HepG2 (cell line): ENCODE measurements around the gene MAVS. TPM values are rescaled to one million over a fixed set of nuclear protein-coding genes. Genes with fewer than 3 reads are reported as not detected.

Experiments used
- ARNT ChIP-seq: fragments of 450-650 bp; IDR thresholded peaks from 2 replicates; pipeline ENCODE4 v1.6.1; 2017
- BRD4 ChIP-seq: sonication (generic); formaldehyde crosslinking; IDR thresholded peaks from 2 replicates; pipeline ENCODE4 v1.4.0; 2020; ENCODE audit warnings: missing genetic modification reagents
- DPF2 ChIP-seq: sonication (generic); formaldehyde crosslinking; IDR thresholded peaks from 2 replicates; pipeline ENCODE4 v1.4.0; 2020; ENCODE audit warnings: mild to moderate bottlenecking, low read depth, missing genetic modification reagents, borderline replicate concordance
- HOXD1 ChIP-seq: sonication (generic); formaldehyde crosslinking; IDR thresholded peaks from 2 replicates; pipeline ENCODE4 v1.5.0; 2020; ENCODE audit warnings: missing genetic modification reagents
- SMAD9 ChIP-seq: sonication (generic); formaldehyde crosslinking; IDR thresholded peaks from 2 replicates; pipeline ENCODE4 v1.5.1; 2020; ENCODE audit warnings: mild to moderate bottlenecking, missing genetic modification reagents
- SP2 ChIP-seq: sonication (generic); formaldehyde crosslinking; IDR thresholded peaks from 2 replicates; pipeline ENCODE4 v1.5.1; 2020; ENCODE audit warnings: mild to moderate bottlenecking, missing genetic modification reagents
- SUZ12 ChIP-seq: fragments of 150-350 bp; IDR thresholded peaks from 2 replicates; pipeline ENCODE4 v1.6.1; 2014; ENCODE audit warnings: low read depth, low read length
- TGIF2 ChIP-seq: IDR thresholded peaks from 2 replicates; pipeline ENCODE4 v1.6.1; 2016; ENCODE audit warnings: control low read depth, missing compliant biosample characterization
- TOPORS ChIP-seq: sonication (generic); formaldehyde crosslinking; IDR thresholded peaks from 2 replicates; pipeline ENCODE4 v1.8.0; 2023; ENCODE audit warnings: mild to moderate bottlenecking, missing genetic modification reagents
- ZBTB8A ChIP-seq: sonication (generic); formaldehyde crosslinking; IDR thresholded peaks from 2 replicates; pipeline ENCODE4 v1.4.0; 2020; ENCODE audit warnings: mild to moderate bottlenecking, low read depth, missing genetic modification reagents, borderline replicate concordance
- ZNF557 ChIP-seq: sonication (generic); formaldehyde crosslinking; IDR thresholded peaks from 2 replicates; pipeline ENCODE4 v1.4.0; 2020; ENCODE audit warnings: missing genetic modification reagents
- polyA plus RNA-seq, 8 experiments: library from polyadenylated mRNA; depleted of rRNA in 3 of 8; stranded (reverse) in 7 of 8; unstranded in 1 of 8; fragments of >200 nt; fragmentation: Illumina TruSeq in 4 of 8; extraction: Trizol in 4 of 8; gene quantifications; 2 replicates each; pipeline versions ENCODE4 v1.2.1 to v1.2.3, GENCODE V29; 2011 to 2016; ENCODE audit warnings: low read depth in 4 of 8, missing spikeins in 1 of 8, mixed read lengths in 1 of 8; ENCODE audit not compliant: insufficient read depth in 1 of 8
- total RNA-seq, 5 experiments: library from RNA; depleted of rRNA; stranded (reverse); fragments of >200 nt; fragmentation: Illumina TruSeq; extraction: Trizol; gene quantifications; 2 replicates each; pipeline ENCODE4 v1.2.3, GENCODE V29; 2016; ENCODE audit warnings: low read depth in 1 of 5
- TF ChIP-seq, protein P1 (sequence below): IDR thresholded peaks from 2 replicates; pipeline ENCODE4 v1.4.0; 2020; ENCODE audit warnings: mild to moderate bottlenecking, missing genetic modification reagents
- TF ChIP-seq, protein P2 (sequence below): sonication (generic); formaldehyde crosslinking; IDR thresholded peaks from 2 replicates; pipeline ENCODE4 v1.9.0; 2021; ENCODE audit warnings: missing genetic modification reagents, borderline replicate concordance
- TF ChIP-seq, protein P3 (sequence below): sonication (generic); formaldehyde crosslinking; IDR thresholded peaks from 2 replicates; pipeline ENCODE4 v1.8.1; 2022; ENCODE audit warnings: low read depth, mild to moderate bottlenecking, missing genetic modification reagents
- TF ChIP-seq, protein P4 (sequence below): sonication (generic); formaldehyde crosslinking; IDR thresholded peaks from 2 replicates; pipeline ENCODE4 v1.4.0; 2020; ENCODE audit warnings: missing genetic modification reagents, borderline replicate concordance
- TF ChIP-seq, protein P5 (sequence below): sonication (generic); formaldehyde crosslinking; IDR thresholded peaks from 2 replicates; pipeline ENCODE4 v1.5.0; 2020; ENCODE audit warnings: missing genetic modification reagents

MAVS gene
- total and polyA plus RNA-seq, 2 of the 13 experiments (the other 11 are each of a cell fraction or from before 2014, with no cell fraction given) = 27.3 to 36.6 TPM

DNA sequence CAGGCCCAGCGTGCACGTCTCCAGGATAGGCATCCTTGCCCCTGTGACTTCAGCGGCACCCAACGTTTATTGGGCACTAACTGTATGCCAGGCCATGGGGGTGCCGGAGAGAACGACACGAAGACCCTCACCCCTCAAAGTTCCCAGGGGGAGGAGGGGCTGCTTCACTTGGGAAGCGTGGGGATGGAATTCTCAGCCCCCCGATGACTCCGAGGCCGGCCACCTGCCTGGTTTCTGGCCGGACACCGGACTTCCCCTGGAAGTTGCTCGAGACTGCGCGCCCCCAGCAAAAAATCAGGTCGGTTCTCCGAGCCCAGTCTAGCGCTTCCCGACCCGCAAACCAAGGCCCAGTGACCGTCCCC is 275 bp upstream of the MAVS start (continued):
- TF ChIP-seq, protein P1, sequence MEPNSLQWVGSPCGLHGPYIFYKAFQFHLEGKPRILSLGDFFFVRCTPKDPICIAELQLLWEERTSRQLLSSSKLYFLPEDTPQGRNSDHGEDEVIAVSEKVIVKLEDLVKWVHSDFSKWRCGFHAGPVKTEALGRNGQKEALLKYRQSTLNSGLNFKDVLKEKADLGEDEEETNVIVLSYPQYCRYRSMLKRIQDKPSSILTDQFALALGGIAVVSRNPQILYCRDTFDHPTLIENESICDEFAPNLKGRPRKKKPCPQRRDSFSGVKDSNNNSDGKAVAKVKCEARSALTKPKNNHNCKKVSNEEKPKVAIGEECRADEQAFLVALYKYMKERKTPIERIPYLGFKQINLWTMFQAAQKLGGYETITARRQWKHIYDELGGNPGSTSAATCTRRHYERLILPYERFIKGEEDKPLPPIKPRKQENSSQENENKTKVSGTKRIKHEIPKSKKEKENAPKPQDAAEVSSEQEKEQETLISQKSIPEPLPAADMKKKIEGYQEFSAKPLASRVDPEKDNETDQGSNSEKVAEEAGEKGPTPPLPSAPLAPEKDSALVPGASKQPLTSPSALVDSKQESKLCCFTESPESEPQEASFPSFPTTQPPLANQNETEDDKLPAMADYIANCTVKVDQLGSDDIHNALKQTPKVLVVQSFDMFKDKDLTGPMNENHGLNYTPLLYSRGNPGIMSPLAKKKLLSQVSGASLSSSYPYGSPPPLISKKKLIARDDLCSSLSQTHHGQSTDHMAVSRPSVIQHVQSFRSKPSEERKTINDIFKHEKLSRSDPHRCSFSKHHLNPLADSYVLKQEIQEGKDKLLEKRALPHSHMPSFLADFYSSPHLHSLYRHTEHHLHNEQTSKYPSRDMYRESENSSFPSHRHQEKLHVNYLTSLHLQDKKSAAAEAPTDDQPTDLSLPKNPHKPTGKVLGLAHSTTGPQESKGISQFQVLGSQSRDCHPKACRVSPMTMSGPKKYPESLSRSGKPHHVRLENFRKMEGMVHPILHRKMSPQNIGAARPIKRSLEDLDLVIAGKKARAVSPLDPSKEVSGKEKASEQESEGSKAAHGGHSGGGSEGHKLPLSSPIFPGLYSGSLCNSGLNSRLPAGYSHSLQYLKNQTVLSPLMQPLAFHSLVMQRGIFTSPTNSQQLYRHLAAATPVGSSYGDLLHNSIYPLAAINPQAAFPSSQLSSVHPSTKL = no peak
- TF ChIP-seq TOPORS = no peak
- TF ChIP-seq, protein P2, sequence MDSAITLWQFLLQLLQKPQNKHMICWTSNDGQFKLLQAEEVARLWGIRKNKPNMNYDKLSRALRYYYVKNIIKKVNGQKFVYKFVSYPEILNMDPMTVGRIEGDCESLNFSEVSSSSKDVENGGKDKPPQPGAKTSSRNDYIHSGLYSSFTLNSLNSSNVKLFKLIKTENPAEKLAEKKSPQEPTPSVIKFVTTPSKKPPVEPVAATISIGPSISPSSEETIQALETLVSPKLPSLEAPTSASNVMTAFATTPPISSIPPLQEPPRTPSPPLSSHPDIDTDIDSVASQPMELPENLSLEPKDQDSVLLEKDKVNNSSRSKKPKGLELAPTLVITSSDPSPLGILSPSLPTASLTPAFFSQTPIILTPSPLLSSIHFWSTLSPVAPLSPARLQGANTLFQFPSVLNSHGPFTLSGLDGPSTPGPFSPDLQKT = peak; percentile 76
- TF ChIP-seq SP2 (CRISPR knock-in tag) = no peak
- 0 out of 2 replicates have a peak, but pooled peaks have one; percentile 72 for TF ChIP-seq ZNF557 (CRISPR knock-in tag)
- TF ChIP-seq ZBTB8A (CRISPR knock-in tag) = 0 out of 2 replicates have a peak, but pooled peaks have one; percentile 2
- TF ChIP-seq, protein P3, sequence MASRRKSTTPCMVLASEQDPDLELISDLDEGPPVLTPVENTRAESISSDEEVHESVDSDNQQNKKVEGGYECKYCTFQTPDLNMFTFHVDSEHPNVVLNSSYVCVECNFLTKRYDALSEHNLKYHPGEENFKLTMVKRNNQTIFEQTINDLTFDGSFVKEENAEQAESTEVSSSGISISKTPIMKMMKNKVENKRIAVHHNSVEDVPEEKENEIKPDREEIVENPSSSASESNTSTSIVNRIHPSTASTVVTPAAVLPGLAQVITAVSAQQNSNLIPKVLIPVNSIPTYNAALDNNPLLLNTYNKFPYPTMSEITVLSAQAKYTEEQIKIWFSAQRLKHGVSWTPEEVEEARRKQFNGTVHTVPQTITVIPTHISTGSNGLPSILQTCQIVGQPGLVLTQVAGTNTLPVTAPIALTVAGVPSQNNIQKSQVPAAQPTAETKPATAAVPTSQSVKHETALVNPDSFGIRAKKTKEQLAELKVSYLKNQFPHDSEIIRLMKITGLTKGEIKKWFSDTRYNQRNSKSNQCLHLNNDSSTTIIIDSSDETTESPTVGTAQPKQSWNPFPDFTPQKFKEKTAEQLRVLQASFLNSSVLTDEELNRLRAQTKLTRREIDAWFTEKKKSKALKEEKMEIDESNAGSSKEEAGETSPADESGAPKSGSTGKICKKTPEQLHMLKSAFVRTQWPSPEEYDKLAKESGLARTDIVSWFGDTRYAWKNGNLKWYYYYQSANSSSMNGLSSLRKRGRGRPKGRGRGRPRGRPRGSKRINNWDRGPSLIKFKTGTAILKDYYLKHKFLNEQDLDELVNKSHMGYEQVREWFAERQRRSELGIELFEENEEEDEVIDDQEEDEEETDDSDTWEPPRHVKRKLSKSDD (CRISPR knock-in tag) = no peak
- TF ChIP-seq, protein P4, sequence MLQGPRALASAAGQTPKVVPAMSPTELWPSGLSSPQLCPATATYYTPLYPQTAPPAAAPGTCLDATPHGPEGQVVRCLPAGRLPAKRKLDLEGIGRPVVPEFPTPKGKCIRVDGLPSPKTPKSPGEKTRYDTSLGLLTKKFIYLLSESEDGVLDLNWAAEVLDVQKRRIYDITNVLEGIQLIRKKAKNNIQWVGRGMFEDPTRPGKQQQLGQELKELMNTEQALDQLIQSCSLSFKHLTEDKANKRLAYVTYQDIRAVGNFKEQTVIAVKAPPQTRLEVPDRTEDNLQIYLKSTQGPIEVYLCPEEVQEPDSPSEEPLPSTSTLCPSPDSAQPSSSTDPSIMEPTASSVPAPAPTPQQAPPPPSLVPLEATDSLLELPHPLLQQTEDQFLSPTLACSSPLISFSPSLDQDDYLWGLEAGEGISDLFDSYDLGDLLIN (CRISPR knock-in tag) = peak; percentile 86; the same call in 1 of the 2 replicates
- TF ChIP-seq SUZ12 = no peak
- TF ChIP-seq TGIF2 = no peak
- TF ChIP-seq SMAD9 (CRISPR knock-in tag) = peak; percentile 94; the same call in 1 of the 2 replicates
- TF ChIP-seq, protein P5, sequence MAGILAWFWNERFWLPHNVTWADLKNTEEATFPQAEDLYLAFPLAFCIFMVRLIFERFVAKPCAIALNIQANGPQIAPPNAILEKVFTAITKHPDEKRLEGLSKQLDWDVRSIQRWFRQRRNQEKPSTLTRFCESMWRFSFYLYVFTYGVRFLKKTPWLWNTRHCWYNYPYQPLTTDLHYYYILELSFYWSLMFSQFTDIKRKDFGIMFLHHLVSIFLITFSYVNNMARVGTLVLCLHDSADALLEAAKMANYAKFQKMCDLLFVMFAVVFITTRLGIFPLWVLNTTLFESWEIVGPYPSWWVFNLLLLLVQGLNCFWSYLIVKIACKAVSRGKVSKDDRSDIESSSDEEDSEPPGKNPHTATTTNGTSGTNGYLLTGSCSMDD = 0 out of 2 replicates have a peak, but pooled peaks have one; percentile 47
- peak; percentile 70; the same call in 1 of the 2 replicates for TF ChIP-seq BRD4 (CRISPR knock-in tag)
- no peak for TF ChIP-seq DPF2 (CRISPR knock-in tag)
- TF ChIP-seq HOXD1 = peak; percentile 7; the same call in 1 of the 2 replicates
- no peak for TF ChIP-seq ARNT
